HG03460 (cell line): Measurements from ENCODE around the gene METTL4.
"Not testable (repeated sequence)": the region's sequence is repeated elsewhere in the genome, so short reads cannot be mapped to it uniquely, and the experiment has no call there.

Source experiments
- ATAC-seq: cut with Tn5 transposase; IDR thresholded peaks from one replicate; pipeline ENCODE4 v1.9.1; 2021; ENCODE audit not compliant: unreplicated experiment

METTL4 gene

GRCh38 chr18:2564373-2564772 is 6.9 kb downstream of the METTL4 start:
- ATAC-seq, result no peak

DNA sequence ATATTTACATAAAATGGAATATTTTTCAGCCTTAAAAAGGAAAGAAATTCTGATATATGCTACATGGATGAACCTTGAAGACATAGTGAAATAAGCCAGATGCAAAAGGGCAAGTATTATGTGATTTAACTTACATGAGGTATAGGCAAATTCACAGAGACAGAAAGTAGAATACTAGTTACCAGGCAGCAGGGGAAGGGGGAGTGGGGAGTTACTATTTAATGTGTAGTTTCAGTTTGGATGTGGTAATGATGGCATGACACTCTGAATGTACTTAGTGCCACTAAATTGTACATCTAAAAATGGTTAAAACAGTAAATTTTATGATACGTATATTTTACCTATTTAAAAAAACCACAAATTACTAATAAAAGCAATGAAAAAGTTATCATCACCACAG is 12.1 kb downstream of the METTL4 start:
- ATAC-seq, result no peak

GRCh38 chr18:2557536-2557935 is 13.8 kb downstream of the METTL4 start:
- ATAC-seq, result no peak

GRCh38 chr18:2555895-2556294 is 15.4 kb downstream of the METTL4 start:
- ATAC-seq, result no peak

DNA sequence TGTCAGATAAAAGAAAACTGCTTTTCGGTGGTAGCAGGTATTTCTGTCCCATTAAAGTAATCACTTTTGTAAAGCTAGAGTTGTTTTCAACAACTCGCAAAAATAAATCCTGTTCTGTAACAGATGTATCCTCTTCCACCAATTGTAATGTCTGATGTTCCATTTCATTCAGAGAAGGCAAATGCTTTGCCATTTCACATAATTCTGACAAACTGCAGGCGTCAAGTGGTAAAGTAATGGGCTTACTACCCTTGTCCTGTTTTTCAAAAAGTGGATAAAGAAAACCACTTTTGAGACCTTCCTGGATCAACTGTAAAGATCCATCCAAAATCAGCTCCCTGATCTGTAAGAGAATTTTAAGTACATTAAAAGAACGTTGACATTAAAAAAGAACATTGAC is 16.6 kb downstream of the METTL4 start:
- no peak for ATAC-seq

GRCh38 chr18:2551425-2551824 is 19.9 kb downstream of the METTL4 start:
- no peak for ATAC-seq

DNA sequence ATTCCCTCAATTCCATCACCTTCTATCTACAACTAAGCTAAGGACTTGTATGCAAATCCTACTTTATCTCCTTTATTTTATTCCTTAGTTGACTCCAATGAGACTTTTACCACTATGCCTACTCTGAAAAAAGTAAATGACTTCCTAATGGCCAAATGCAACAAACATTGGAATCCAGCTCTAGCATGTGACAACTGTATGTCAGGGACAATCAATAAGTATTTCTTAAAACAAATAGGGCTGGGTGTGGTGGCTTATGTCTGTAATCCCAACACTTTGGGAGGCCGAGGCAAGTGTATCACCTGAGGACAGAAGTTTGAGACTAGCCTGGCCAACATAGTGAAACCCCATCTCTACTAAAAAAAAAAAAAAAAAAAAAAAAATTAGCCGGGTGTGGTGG is 21.8 kb downstream of the METTL4 start:
- no peak for ATAC-seq

DNA sequence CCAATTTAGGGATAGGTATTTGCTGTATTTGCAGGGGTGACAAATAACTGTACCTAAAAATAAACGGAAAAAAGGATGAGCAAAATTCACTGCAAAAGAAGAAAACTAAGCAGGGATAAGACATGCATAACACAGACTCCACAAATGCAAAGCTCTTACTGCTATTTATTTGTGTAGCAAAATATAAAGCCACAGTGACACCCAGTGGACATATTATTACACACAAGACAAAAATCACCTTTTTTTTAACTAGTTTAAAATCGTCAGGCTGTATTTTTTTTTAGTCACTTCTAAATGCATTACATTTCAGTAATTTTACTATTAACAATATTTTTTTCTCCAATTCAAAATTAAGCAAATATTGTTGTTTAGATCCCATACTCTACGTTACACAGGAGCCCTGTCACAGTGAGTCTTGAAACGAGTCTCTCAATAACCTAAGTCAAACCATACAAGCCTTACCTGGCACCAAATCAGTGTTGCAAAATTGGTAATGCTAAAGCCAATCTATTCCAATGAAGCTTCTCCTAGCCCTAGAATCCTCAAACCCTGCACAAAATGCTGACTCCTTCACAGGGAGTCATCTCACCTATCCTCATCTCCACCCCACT is 23.7 kb downstream of the METTL4 start:
- peak; percentile 62 for ATAC-seq

DNA sequence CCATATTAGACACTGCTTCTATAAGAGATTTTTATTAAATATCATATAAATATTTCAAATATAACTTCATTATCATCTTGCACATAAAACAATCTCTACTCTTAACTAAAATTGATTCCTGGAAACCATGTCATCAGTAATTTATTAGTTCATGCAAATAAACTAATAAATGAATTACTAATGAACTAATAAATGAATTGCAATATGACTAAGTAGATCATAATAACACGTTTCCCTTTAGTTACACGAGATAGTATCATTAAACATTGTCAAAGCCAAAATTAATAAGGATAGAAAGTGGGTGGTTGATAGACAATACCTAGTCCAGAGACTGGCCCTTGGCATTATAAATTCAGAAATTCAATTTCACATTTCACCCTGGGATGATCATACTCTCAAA is 26.1 kb downstream of the METTL4 start:
- ATAC-seq, result no peak

GRCh38 chr18:2541925-2542563 is 29.3 kb downstream of the METTL4 start:
- ATAC-seq, result peak; percentile 62

DNA sequence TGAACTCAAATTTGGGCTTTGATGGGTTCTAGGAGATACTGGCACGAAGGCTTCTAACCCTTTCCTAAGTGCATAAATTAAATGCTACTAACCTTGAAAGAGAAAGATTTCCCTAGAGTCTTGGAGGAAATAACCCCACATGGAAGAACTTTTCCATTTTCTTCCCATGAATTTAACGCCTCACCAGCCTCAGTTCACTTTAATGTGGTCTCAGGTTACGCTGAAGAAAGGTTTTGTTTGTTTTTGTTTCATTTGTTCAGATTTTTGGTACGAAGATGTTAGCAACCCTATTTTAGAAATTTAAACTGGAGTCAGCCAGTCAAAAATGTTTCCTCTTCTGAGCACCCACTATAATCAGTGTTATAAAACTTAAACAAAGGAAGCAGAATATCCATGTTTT is 30.7 kb downstream of the METTL4 start:
- ATAC-seq, result no peak

DNA sequence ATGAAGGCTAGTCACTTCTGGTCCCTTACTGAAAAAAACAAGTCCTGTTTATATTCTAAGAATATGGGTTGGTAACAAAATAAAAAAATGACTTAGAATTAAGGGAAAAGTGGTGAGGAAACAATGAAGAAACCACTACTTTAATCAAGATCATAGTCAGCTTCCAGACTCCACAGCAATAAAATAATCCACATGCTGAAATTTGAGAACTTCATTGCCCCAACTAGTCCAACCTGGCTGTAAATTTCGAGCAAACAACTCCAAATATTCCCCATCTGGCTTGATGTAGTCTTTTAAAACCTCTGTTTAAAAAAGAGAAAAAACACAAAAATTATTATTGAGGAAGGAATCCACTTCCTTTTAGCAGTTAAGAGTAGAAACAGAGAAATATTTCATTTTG is 32.5 kb downstream of the METTL4 start:
- no peak for ATAC-seq

- ATAC-seq, result no peak
Observed at GRCh38 chr18:2538236-2538635, 33.1 kb downstream of the METTL4 start.

DNA sequence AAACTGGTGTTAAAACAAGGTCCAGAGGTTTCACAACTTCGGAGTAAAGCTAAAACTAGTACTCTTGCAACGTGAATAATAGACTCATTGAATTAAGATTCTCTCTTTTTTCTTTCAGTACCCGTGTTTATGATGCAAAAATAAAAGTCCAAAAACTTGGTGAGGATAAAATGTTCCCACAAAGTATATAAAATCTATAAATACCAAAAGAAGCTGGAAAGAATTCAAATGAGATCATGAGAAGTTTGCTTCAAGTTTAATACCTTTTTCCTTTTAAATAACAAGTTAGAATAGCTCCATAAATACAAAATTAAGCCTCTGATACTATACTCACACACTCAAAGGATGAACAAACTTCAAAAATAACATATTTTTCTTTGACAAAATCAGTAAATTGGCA is 34.0 kb downstream of the METTL4 start:
- ATAC-seq, result no peak

DNA sequence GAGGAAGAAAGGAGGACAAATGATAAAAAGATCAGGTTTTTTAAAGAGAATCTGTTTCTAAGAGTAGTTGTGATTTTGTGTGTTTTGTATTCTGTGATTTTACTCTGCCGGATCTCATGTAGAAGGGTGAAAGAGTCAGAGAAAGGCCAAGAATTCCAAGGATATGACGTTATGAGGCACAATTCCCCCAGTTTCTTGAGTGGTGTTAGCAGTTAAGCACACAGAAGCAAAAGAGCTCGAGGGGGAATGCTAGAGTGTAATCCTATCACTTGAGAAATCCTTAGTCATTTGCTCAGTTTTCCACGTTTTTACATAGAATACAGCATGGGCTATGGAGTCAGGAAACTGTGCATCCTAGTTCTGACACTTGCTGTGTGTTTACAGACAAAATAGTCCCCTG is 34.8 kb downstream of the METTL4 start:
- no peak for ATAC-seq

- no peak for ATAC-seq
Observed at GRCh38 chr18:2536063-2536462, 35.2 kb downstream of the METTL4 start.

- ATAC-seq, result no peak
Observed at GRCh38 chr18:2535419-2535910, 35.8 kb downstream of the METTL4 start.

DNA sequence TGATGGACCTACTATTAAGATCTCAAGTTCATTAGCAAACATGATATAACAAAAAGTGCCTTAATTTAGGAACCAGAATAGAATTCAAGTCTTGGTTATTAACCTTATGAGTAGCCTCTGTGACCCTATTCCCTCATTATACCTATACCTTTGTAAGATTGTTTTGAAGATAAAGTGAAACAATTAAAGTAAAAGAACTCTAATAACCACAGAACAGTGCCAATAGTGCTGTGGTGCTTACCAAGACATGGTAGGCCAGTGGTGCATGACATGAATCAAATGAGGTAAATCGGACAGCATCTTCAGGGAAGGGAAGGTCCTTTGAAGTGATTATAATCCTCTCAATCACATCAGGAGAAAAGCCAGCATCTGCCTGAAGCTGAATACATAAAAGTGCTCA is 36.4 kb downstream of the METTL4 start:
- peak; percentile 51 for ATAC-seq

DNA sequence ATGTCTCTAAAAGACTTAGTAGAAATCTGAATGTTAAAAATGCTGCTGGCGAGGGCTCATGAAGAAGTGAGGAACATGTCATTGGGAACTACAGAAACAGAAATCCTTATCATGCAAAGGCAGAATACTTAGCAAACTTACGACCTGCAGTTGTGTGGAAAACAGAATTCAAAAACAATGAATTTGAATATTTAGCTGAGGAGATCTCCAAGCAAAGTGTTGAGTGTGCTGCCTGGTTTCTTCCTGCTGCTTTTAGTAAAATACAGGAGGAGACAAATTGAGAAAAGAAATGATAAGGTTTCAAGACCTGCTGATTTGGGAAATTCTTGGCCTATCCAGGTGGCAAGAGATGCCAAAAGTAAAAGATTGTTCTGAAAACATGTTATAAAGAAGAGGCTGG is 38.5 kb downstream of the METTL4 start:
- ATAC-seq, result no peak

- no peak for ATAC-seq
Observed at GRCh38 chr18:2531751-2532150, 39.6 kb downstream of the METTL4 start.

- ATAC-seq, result no peak
Observed at GRCh38 chr18:2529154-2529553, 42.2 kb downstream of the METTL4 start.

GRCh38 chr18:2526329-2526728 is 45.0 kb downstream of the METTL4 start:
- no peak for ATAC-seq

- ATAC-seq, result not testable (repeated sequence)
Observed at GRCh38 chr18:2524794-2525198, 46.5 kb downstream of the METTL4 start.
